ACC112 (cell line): ENCODE results near the gene UBE2Q1.

ENCODE experiments used
- H2AFZ ChIP-seq: fragments of 200-600 bp; sonication (generic); one replicate; pipeline ENCODE4 v1.6.0; 2017; ENCODE audit warnings: antibody characterized with exemption, low read length; ENCODE audit not compliant: unreplicated experiment
- H3K27ac ChIP-seq: fragments of 200-600 bp; sonication (generic); 2 replicates; pipeline ENCODE4 v1.5.1; 2014; ENCODE audit warnings: low read depth, mild to moderate bottlenecking, antibody characterized with exemption, low read length, moderate library complexity
- H3K27me3 ChIP-seq: fragments of 200-600 bp; sonication (generic); 2 replicates; pipeline ENCODE4 v1.6.1; 2014; ENCODE audit warnings: mild to moderate bottlenecking, antibody characterized with exemption, low read length, moderate library complexity, mixed read lengths; ENCODE audit not compliant: insufficient read depth
- H3K36me3 ChIP-seq: fragments of 200-600 bp; sonication (generic); 2 replicates; pipeline ENCODE4 v1.6.1; 2016; ENCODE audit warnings: mild to moderate bottlenecking, antibody characterized with exemption, low read length, moderate library complexity, mixed read lengths; ENCODE audit not compliant: insufficient read depth
- H3K4me1 ChIP-seq: fragments of 200-600 bp; sonication (generic); one replicate; pipeline ENCODE4 v1.6.1; 2016; ENCODE audit warnings: low read length, mixed read lengths; ENCODE audit not compliant: insufficient read depth, unreplicated experiment, control insufficient read depth
- H3K4me3 ChIP-seq: fragments of 200-600 bp; sonication (generic); 2 replicates; pipeline ENCODE4 v1.5.1; 2014; ENCODE audit warnings: mild to moderate bottlenecking, low read depth, low read length
- H3K79me2 ChIP-seq: fragments of 200-600 bp; sonication (generic); one replicate; pipeline ENCODE4 v1.6.0; 2016; ENCODE audit warnings: low read length; ENCODE audit not compliant: control insufficient read depth, unreplicated experiment, insufficient read depth

Gene UBE2Q1

GRCh38 chr1:154557939-154558719, at the start of gene UBE2Q1:
UBE2Q1 (minus strand) TSS chr1:154558662; CDS start chr1:154558553, 109 bp downstream.
- Histone ChIP-seq H3K27ac (peak within 1 kb of the TSS; percentile 77), H3K4me1 (peaks cover 16% of the 10 kb centered on the region), H2AFZ (peak within 1 kb of the TSS; percentile 66), H3K4me3 (peak within 1 kb of the TSS; percentile 100), H3K36me3 (peaks cover 26% of the 10 kb centered on the region), H3K79me2 (peaks cover 32% of the 10 kb centered on the region), H3K27me3 (no peaks in the 10 kb centered on the region)

- H3K4me1 ChIP-seq: peaks cover 39% of the 10 kb centered on the region
Observed at GRCh38 chr1:154607609-154608396, 49.3 kb upstream of the UBE2Q1 start, which contains the start of gene ADAR. ADAR (minus strand) TSS chr1:154608186; CDS start chr1:154608006, 180 bp downstream.

GRCh38 chr1:154607106-154607608, 48.7 kb upstream of the UBE2Q1 start:
- H3K27me3 ChIP-seq: no peaks in the 10 kb centered on the region
- peaks cover 39% of the 10 kb centered on the region for H3K4me1 ChIP-seq
- H2AFZ ChIP-seq: no peak overlapping the region
- peak overlapping the region; percentile 90 for H3K4me3 ChIP-seq
- peak overlapping the region; percentile 99 for H3K27ac ChIP-seq
- H3K36me3 ChIP-seq: peaks cover 16% of the 10 kb centered on the region; the same call in 1 of the 2 replicates
- peaks cover 93% of the 10 kb centered on the region for H3K79me2 ChIP-seq

More at GRCh38 chr1:154607609-154608396, 49.3 kb upstream of the UBE2Q1 start, which contains the start of gene ADAR:
- H3K79me2 ChIP-seq: peaks cover 89% of the 10 kb centered on the region
- H2AFZ ChIP-seq: peak within 1 kb of the TSS; percentile 66
- no peaks in the 10 kb centered on the region for H3K27me3 ChIP-seq
- peaks cover 14% of the 10 kb centered on the region; the same call in 1 of the 2 replicates for H3K36me3 ChIP-seq
- H3K4me3 ChIP-seq: peak within 1 kb of the TSS; percentile 90
- H3K27ac ChIP-seq: peak within 1 kb of the TSS; percentile 99

- Histone ChIP-seq H3K4me3 (peak overlapping the region; percentile 90; the same call in 1 of the 2 replicates), H3K27ac (no peak overlapping the region), H3K27me3 (no peaks in the 10 kb centered on the region), H2AFZ (no peak overlapping the region), H3K79me2 (peaks cover 95% of the 10 kb centered on the region), H3K36me3 (peaks cover 29% of the 10 kb centered on the region; the same call in 1 of the 2 replicates), H3K4me1 (peaks cover 36% of the 10 kb centered on the region)
Observed at GRCh38 chr1:154605534-154605933, 47.1 kb upstream of the UBE2Q1 start.

- Histone ChIP-seq H3K36me3 (peaks cover 43% of the 10 kb centered on the region), H3K4me1 (peaks cover 39% of the 10 kb centered on the region), H3K4me3 (no peak overlapping the region), H3K79me2 (peaks cover 95% of the 10 kb centered on the region), H3K27ac (no peak overlapping the region), H2AFZ (no peak overlapping the region), H3K27me3 (no peaks in the 10 kb centered on the region)
Observed at GRCh38 chr1:154603317-154603716, 44.9 kb upstream of the UBE2Q1 start.

- Histone ChIP-seq H3K27ac (peak overlapping the region; percentile 35; the same call in 1 of the 2 replicates), H3K4me1 (peaks cover 24% of the 10 kb centered on the region), H2AFZ (no peak overlapping the region), H3K79me2 (peaks cover 83% of the 10 kb centered on the region), H3K4me3 (no peak overlapping the region), H3K36me3 (peaks cover 61% of the 10 kb centered on the region), H3K27me3 (no peaks in the 10 kb centered on the region)
Observed at GRCh38 chr1:154599658-154600057, 41.2 kb upstream of the UBE2Q1 start.

- Histone ChIP-seq H2AFZ (no peak overlapping the region), H3K79me2 (peaks cover 83% of the 10 kb centered on the region), H3K4me3 (no peak overlapping the region), H3K36me3 (peaks cover 66% of the 10 kb centered on the region), H3K27me3 (no peaks in the 10 kb centered on the region), H3K27ac (peak overlapping the region; percentile 35; the same call in 1 of the 2 replicates), H3K4me1 (peaks cover 19% of the 10 kb centered on the region)
Observed at GRCh38 chr1:154598871-154599635, 40.6 kb upstream of the UBE2Q1 start.

- Histone ChIP-seq H3K4me3 (no peak overlapping the region), H3K79me2 (peaks cover 66% of the 10 kb centered on the region), H3K27me3 (no peaks in the 10 kb centered on the region), H3K4me1 (peaks cover 19% of the 10 kb centered on the region), H2AFZ (no peak overlapping the region), H3K27ac (no peak overlapping the region), H3K36me3 (peaks cover 73% of the 10 kb centered on the region)
Observed at GRCh38 chr1:154595621-154596020, 37.2 kb upstream of the UBE2Q1 start.

- Histone ChIP-seq H3K36me3 (peaks cover 78% of the 10 kb centered on the region), H2AFZ (no peak overlapping the region), H3K4me1 (peaks cover 15% of the 10 kb centered on the region), H3K79me2 (peaks cover 59% of the 10 kb centered on the region), H3K4me3 (no peak overlapping the region), H3K27ac (no peak overlapping the region), H3K27me3 (no peaks in the 10 kb centered on the region)
Observed at GRCh38 chr1:154594811-154595210, 36.3 kb upstream of the UBE2Q1 start.

- Histone ChIP-seq H2AFZ (no peak overlapping the region), H3K4me3 (no peak overlapping the region), H3K79me2 (peaks cover 48% of the 10 kb centered on the region), H3K27me3 (no peaks in the 10 kb centered on the region), H3K4me1 (peaks cover 4% of the 10 kb centered on the region), H3K27ac (no peak overlapping the region), H3K36me3 (peaks cover 80% of the 10 kb centered on the region)
Observed at GRCh38 chr1:154593390-154593789, 34.9 kb upstream of the UBE2Q1 start.
